ENCODE results near the gene FAM83C.

Gene FAM83C

DNA sequence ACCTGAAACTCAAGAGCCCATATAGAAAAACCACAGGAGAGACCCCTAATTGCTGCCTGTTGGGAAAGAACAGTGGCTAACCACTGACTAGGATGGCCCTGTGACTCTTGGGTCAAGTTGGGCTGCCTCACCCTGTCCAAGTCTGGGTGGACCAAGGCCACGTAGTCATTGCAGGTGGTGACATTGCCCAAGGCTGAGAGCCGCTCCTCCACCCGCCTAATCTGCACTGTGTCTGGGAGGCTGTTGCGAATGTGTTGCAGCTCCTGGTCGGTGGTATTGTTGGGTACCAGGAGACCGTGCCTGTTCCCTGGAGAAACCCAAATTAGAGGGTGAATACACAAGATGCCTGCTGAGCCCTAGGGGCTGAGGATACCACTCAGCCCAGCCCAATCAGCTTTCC lies 11.7 kb downstream of the FAM83C start:
- H3K9me3 ChIP-seq (ENCODE audit: severe bottlenecking): no peaks in the 10 kb centered on the region
- H3K27me3 ChIP-seq (ENCODE audit: insufficient read depth, poor library complexity, severe bottlenecking): no peaks in the 10 kb centered on the region
- peaks cover 43% of the 10 kb centered on the region for H3K4me1 ChIP-seq (ENCODE audit: insufficient read depth, poor library complexity, severe bottlenecking)
- DNase-seq (ENCODE audit: low spot score) (peak; percentile 76), ATAC-seq (ENCODE audit: low read depth) (no peak)
- peaks cover 79% of the 10 kb centered on the region for H3K36me3 ChIP-seq (ENCODE audit: low read depth)
- TF ChIP-seq CTCF (IDR thresholded peaks at IDR 0.05; ENCODE audit: poor library complexity, severe bottlenecking): no peak
- no peak overlapping the region for H3K4me3 ChIP-seq (ENCODE audit: severe bottlenecking)
- peak overlapping the region; percentile 88 for H3K27ac ChIP-seq (ENCODE audit: poor library complexity, severe bottlenecking)

DNA sequence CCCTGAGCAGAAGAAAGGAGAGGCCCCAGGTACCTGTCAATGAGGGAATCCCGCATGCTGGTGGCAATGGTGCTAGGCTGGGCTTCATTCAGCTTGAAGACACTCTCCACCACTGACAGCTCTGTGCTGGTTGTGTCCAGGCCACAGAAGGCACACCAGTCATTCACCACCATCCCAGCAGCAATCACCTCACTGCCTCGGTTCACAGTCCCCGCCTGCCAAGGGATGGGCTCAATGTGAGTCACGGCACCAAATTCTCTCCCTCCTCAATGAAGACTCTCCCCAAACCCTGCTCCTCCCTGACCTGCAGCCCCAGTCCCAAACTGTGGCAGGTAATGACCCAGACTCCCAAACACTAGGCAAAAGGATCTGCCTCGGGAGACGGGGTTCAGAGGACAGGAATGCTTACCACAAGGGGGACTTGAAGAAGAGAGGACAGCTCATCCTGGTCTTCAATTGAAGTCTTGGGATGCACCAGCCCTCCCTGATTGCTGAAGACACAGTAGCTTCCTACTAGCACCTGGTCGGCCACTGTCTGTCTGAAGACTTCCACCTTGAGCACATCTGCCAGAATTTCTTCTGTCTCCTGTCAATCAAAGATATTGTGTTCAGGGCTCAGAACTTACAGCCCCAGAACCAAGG lies 12.6 kb downstream of the FAM83C start:
- Histone ChIP-seq H3K4me1 (ENCODE audit: insufficient read depth, poor library complexity, severe bottlenecking) (peaks cover 43% of the 10 kb centered on the region), H3K27ac (ENCODE audit: poor library complexity, severe bottlenecking) (peak overlapping the region; percentile 88), H3K9me3 (ENCODE audit: severe bottlenecking) (no peaks in the 10 kb centered on the region), H3K27me3 (ENCODE audit: insufficient read depth, poor library complexity, severe bottlenecking) (no peaks in the 10 kb centered on the region), H3K36me3 (ENCODE audit: low read depth) (peaks cover 80% of the 10 kb centered on the region), H3K4me3 (ENCODE audit: severe bottlenecking) (no peak overlapping the region)
- DNase-seq (ENCODE audit: low spot score) (peak; percentile 76), ATAC-seq (ENCODE audit: low read depth) (no peak)
- TF ChIP-seq CTCF (IDR thresholded peaks at IDR 0.05; ENCODE audit: poor library complexity, severe bottlenecking): no peak

GRCh38 chr20:35279040-35279439 lies 13.2 kb downstream of the FAM83C start:
- Histone ChIP-seq H3K4me1 (ENCODE audit: insufficient read depth, poor library complexity, severe bottlenecking) (peaks cover 43% of the 10 kb centered on the region), H3K4me3 (ENCODE audit: severe bottlenecking) (no peak overlapping the region), H3K27ac (ENCODE audit: poor library complexity, severe bottlenecking) (peak overlapping the region; percentile 88), H3K36me3 (ENCODE audit: low read depth) (peaks cover 80% of the 10 kb centered on the region), H3K9me3 (ENCODE audit: severe bottlenecking) (no peaks in the 10 kb centered on the region), H3K27me3 (ENCODE audit: insufficient read depth, poor library complexity, severe bottlenecking) (no peaks in the 10 kb centered on the region)
- no peak for TF ChIP-seq CTCF (IDR thresholded peaks at IDR 0.05; ENCODE audit: poor library complexity, severe bottlenecking)
- peak; percentile 48 for ATAC-seq (ENCODE audit: low read depth)
- peak; percentile 98 for DNase-seq (ENCODE audit: low spot score)

DNA sequence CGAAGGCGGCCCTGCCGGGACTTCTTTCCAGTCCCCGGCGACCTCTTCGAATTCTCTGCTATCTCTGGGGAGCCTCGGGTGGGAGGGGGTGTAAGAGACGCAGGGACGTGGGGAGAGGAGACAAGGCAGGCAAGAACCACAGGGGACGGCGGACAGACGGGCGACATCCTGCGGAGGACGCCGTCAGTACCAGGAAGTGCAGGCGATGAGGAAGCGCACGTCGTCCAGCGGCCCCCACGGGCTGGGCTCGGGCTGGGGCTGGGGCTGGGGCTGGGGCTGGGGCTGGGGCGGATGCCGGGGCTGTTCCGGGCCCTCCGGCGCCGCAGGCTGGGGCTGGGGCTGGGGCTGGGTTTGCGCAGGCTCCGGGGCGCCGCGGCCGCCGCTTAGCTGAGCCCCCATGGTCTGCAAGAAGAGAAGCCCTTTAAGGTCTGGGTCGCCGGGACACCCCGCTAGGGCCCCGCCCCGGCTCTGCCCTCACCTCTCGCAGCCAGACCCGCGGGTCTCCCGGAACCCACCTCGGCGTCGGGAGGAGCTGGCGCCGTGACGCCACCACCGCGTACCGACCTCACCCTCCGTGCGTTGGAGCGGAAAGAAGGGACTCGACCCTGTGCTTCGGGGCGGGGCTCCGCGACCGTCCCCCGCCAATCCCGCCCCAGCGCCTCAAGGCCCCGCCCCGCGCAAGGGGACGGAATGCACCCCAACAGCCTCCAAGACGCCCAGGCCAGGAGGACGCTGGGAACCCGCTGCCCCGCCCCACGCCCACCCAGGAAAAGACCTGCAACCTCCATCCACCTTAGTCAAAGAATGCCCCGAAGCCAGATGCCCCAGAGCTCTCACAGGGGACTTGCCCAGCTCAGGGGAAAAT lies 14.5 kb downstream of the FAM83C start, which contains the start of gene MMP24OS:
MMP24OS (minus strand) TSS at position 592 of the 865 bp plus-strand sequence; CDS start at position 399, 193 bp downstream.
- peak within 1 kb of the TSS; percentile 60 for H3K4me3 ChIP-seq (ENCODE audit: severe bottlenecking)
- DNase-seq (ENCODE audit: low spot score) (peak; percentile 99), ATAC-seq (ENCODE audit: low read depth) (peak; percentile 78)
- TF ChIP-seq CTCF (IDR thresholded peaks at IDR 0.05; ENCODE audit: poor library complexity, severe bottlenecking): peak; percentile 81
- H3K27ac ChIP-seq (ENCODE audit: poor library complexity, severe bottlenecking): peak within 1 kb of the TSS; percentile 88
- peaks cover 35% of the 10 kb centered on the region for H3K4me1 ChIP-seq (ENCODE audit: insufficient read depth, poor library complexity, severe bottlenecking)
- peaks cover 67% of the 10 kb centered on the region for H3K36me3 ChIP-seq (ENCODE audit: low read depth)
- no peaks in the 10 kb centered on the region for H3K27me3 ChIP-seq (ENCODE audit: insufficient read depth, poor library complexity, severe bottlenecking)
- no peaks in the 10 kb centered on the region for H3K9me3 ChIP-seq (ENCODE audit: severe bottlenecking)

All from RWPE2 (cell line).